K562 (cell line): ENCODE results near the gene NR1H3. TPM values are rescaled to one million over a fixed set of nuclear protein-coding genes. Genes with fewer than 3 reads are reported as not detected.

Experiments used
- ATAC-seq: fragments of 200-7000 bp; cut with Tn5 transposase; 3 replicates; pipeline ENCODE4 v1.9.1; 2020; ENCODE audit warnings: moderate library complexity
- BruUV-seq: library from RNA; stranded (reverse); fragments of 400-500 nt; replicated peaks from 2 replicates; lab custom pipeline; 2021; lab: Mats Ljungman, UMichigan
- CTCF ChIA-PET: fragments of 300-600 bp; formaldehyde crosslinking; extraction: SDS; loops from one replicate; lab custom pipeline; 2021; ENCODE audit warnings: low intra/inter-chr PET ratio; lab: Yijun Ruan, JAX
- POLR2A ChIA-PET: fragments of 300-600, 350-650 bp; sonication (Branson Sonifier 250); formaldehyde crosslinking; extraction: SDS; loops from one replicate; lab custom pipeline; 2021; ENCODE audit warnings: antibody characterized with exemption, inconsistent platforms; lab: Yijun Ruan, JAX
- DNase-seq, 4 experiments: peaks; one replicate each; pipeline versions ENCODE4 v3.0.0 to v3.0.0-alpha.2; 2011 to 2018; ENCODE audit warnings: low spot score in 3 of 4, mixed read lengths in 3 of 4; ENCODE audit errors: extremely low read depth in 1 of 4
- FAIRE-seq: peaks from 2 replicates; lab custom pipeline; 2011; peaks lifted over from hg19 to GRCh38; lab: Jason Lieb, UNC
- H2AFZ ChIP-seq: 2 replicates; pipeline ENCODE4 v1.6.0; 2011; ENCODE audit warnings: low read depth, low read length, control low read depth, inconsistent platforms
- H3K27ac ChIP-seq: fragments of 200-600 bp; 3 replicates; pipeline ENCODE4 v1.8.0; 2011; ENCODE audit warnings: low read depth, mild to moderate bottlenecking, control low read depth, inconsistent platforms, low read length, moderate library complexity, mixed read lengths; ENCODE audit errors: extremely low read depth
- H3K27me3 ChIP-seq, 2 experiments: fragments of 300-600 bp in 1 of 2; 2 replicates in 1 of 2; 3 replicates in 1 of 2; pipeline versions ENCODE4 v1.6.0 to v1.8.0; 2011; ENCODE audit warnings: inconsistent platforms in 2 of 2, low read length in 2 of 2, mild to moderate bottlenecking in 1 of 2, mixed read lengths in 1 of 2, moderate library complexity in 1 of 2; ENCODE audit not compliant: control insufficient read depth in 2 of 2, insufficient read depth in 2 of 2
- H3K36me3 ChIP-seq: fragments of 300-600 bp; 3 replicates; pipeline ENCODE4 v1.8.0; 2011; ENCODE audit warnings: mild to moderate bottlenecking, low read length, inconsistent platforms; ENCODE audit not compliant: control insufficient read depth, insufficient read depth
- H3K4me1 ChIP-seq, 2 experiments: fragments of 200-600 bp in 1 of 2; replicated peaks in 1 of 2; 2 replicates in 1 of 2; 3 replicates in 1 of 2; pipeline versions ENCODE4 v1.5.1 to v1.8.0; 2011; ENCODE audit warnings: inconsistent platforms in 2 of 2, low read length in 2 of 2, mild to moderate bottlenecking in 1 of 2, mixed read lengths in 1 of 2, moderate library complexity in 1 of 2; ENCODE audit not compliant: control insufficient read depth in 2 of 2, insufficient read depth in 2 of 2
- H3K4me2 ChIP-seq: 2 replicates; pipeline ENCODE4 v1.6.1; 2011; ENCODE audit warnings: low read length, control low read depth, inconsistent platforms, mixed read lengths; ENCODE audit not compliant: insufficient read depth
- H3K4me3 ChIP-seq: fragments of 200-600 bp; sonication (generic), shearing (Covaris generic); 2 replicates; pipeline ENCODE4 v1.5.1; 2016; ENCODE audit warnings: control low read depth, inconsistent platforms
- H3K79me2 ChIP-seq: fragments of 200-600 bp; 3 replicates; pipeline ENCODE4 v1.8.0; 2011; ENCODE audit warnings: low read length, inconsistent platforms; ENCODE audit not compliant: control insufficient read depth, insufficient read depth
- H3K9ac ChIP-seq, 2 experiments: 2 replicates each; pipeline versions ENCODE4 v1.6.0 to v1.6.1; 2011; ENCODE audit warnings: low read depth in 2 of 2, low read length in 2 of 2, control low read depth in 1 of 2, inconsistent platforms in 1 of 2, mild to moderate bottlenecking in 1 of 2, mixed read lengths in 1 of 2; ENCODE audit not compliant: insufficient read depth in 1 of 2
- H3K9me1 ChIP-seq: one replicate; pipeline ENCODE4 v1.6.0; 2011; ENCODE audit warnings: inconsistent platforms, mild to moderate bottlenecking, low read length, moderate library complexity; ENCODE audit not compliant: control insufficient read depth, insufficient read depth
- H3K9me3 ChIP-seq: replicated peaks from 2 replicates; pipeline ENCODE4 v1.5.1; 2011; ENCODE audit warnings: low read depth, low read length, inconsistent platforms; ENCODE audit not compliant: control insufficient read depth, insufficient read depth
- H4K20me1 ChIP-seq: replicated peaks from 2 replicates; pipeline ENCODE4 v1.6.1; 2011; ENCODE audit warnings: low read length, inconsistent platforms, mixed read lengths; ENCODE audit not compliant: control insufficient read depth, insufficient read depth
- BRCA1 ChIP-seq, 2 experiments: fragments of 450-650 bp in 1 of 2; sonication (generic) in 1 of 2; formaldehyde crosslinking in 1 of 2; IDR thresholded peaks; 2 replicates each; pipeline versions ENCODE4 v1.5.0 to v1.6.1; 2017 to 2020; ENCODE audit warnings: mild to moderate bottlenecking in 1 of 2, missing genetic modification reagents in 1 of 2
- ETV6 ChIP-seq, 3 experiments: fragments of 150-350 bp in 1 of 3; sonication (generic) in 1 of 3; formaldehyde crosslinking in 1 of 3; IDR thresholded peaks; 2 replicates each; pipeline versions ENCODE4 v1.6.1 to v1.8.0; 2014 to 2022; ENCODE audit warnings: borderline replicate concordance in 2 of 3, low read depth in 2 of 3, antibody characterized with exemption in 1 of 3, low read length in 1 of 3, mild to moderate bottlenecking in 1 of 3, missing genetic modification reagents in 1 of 3
- MBD1 ChIP-seq: fragments of 250-450 bp; sonication (Bioruptor Pico); IDR thresholded peaks from 2 replicates; pipeline ENCODE4 v1.8.0; 2022; ENCODE audit warnings: inconsistent platforms
- RNF2 ChIP-seq: sonication (generic); IDR thresholded peaks from 2 replicates; pipeline ENCODE4 v1.6.1; 2016
- SLC30A9 ChIP-seq: fragments of 250-450 bp; sonication (Bioruptor Pico); IDR thresholded peaks from 2 replicates; pipeline ENCODE4 v1.8.0; 2022; ENCODE audit warnings: mild to moderate bottlenecking, moderate library complexity
- SOX6 ChIP-seq: fragments of 450-650 bp; IDR thresholded peaks from 2 replicates; pipeline ENCODE4 v1.6.1; 2014; ENCODE audit warnings: mild to moderate bottlenecking
- STAG1 ChIP-seq: sonication (generic); formaldehyde crosslinking; IDR thresholded peaks from 2 replicates; pipeline ENCODE4 v1.5.0; 2020; ENCODE audit warnings: missing genetic modification reagents, borderline replicate concordance
- ZHX1 ChIP-seq: fragments of 150-350 bp; conservative IDR thresholded peaks from 2 replicates; pipeline ENCODE4 v1.6.1; 2014; ENCODE audit warnings: low read length
- WGBS: fragments of 100-300 bp; shearing (Covaris generic); methylation state at CpG from one replicate; pipeline ENCODE4 v1.1.6; 2016; ENCODE audit warnings: low coverage, mixed read lengths; ENCODE audit not compliant: insufficient coverage; ENCODE audit errors: missing lambda C conversion rate; 5-methylcytosine and 5-hydroxymethylcytosine counted together
- in situ Hi-C: fragments of 300-500 bp; cut with MboI; formaldehyde crosslinking; loops from 4 replicates; pipeline ENCODE4 v1.15.0; 2018; ENCODE audit warnings: inconsistent platforms, mixed read lengths
- intact Hi-C: fragments of 100-400 bp; cut with micrococcal nuclease; formaldehyde crosslinking; loops from 2 replicates; pipeline ENCODE4 v1.14.2; 2022
- polyA plus RNA-seq, 8 experiments: library from polyadenylated mRNA; depleted of rRNA in 4 of 8; stranded (reverse) in 5 of 8; unstranded in 3 of 8; fragments of >200 nt; fragmentation: Nextera tagmentation in 2 of 8; fragmentation: Illumina TruSeq in 1 of 8; extraction: Ambion mirVana in 2 of 8; extraction: Trizol in 1 of 8; gene quantifications; 2 replicates each; pipeline versions ENCODE4 v1.2.1 to v1.2.3, GENCODE V29; 2011 to 2014; ENCODE audit warnings: inconsistent platforms in 1 of 8, missing spikeins in 1 of 8
- total RNA-seq, 7 experiments: library from RNA; depleted of rRNA in 6 of 7; stranded (reverse); fragments of >200 nt in 6 of 7; fragmentation: Illumina TruSeq in 2 of 7; extraction: Trizol in 2 of 7; gene quantifications; 2 replicates each; pipeline versions ENCODE4 v1.2.1 to v1.2.3, GENCODE V29; 2011 to 2021; ENCODE audit warnings: low replicate concordance in 1 of 7

Gene NR1H3
- total and polyA plus RNA-seq, 9 of the 15 experiments (the other 6 are each of a cell fraction or from before 2014, with no cell fraction given) = 8.2 to 26.0 (median 11.9) TPM

GRCh38 chr11:47302853-47303252 is 45.1 kb downstream of the NR1H3 start:
- no TSS peak for BruUV-seq
- FAIRE-seq = no peak
- Histone ChIP-seq H3K27me3 (no peaks in the 10 kb centered on the region), H3K36me3 (peaks cover 87% of the 10 kb centered on the region; the same call in 2 of the 3 replicates), H2AFZ (no peak overlapping the region), H3K27ac (no peak overlapping the region), H3K4me2 (no peak overlapping the region), H3K9me3 (no peaks in the 10 kb centered on the region), H3K4me3 (no peak overlapping the region), H4K20me1 (no peaks in the 10 kb centered on the region), H3K79me2 (no peaks in the 10 kb centered on the region; the same call in 2 of the 3 replicates), H3K9me1 (no peaks in the 10 kb centered on the region), H3K4me1 (no peaks in the 10 kb centered on the region), H3K9ac (no peak overlapping the region)
- no peak for TF ChIP-seq SLC30A9 (CRISPR knock-in tag)
- TF ChIP-seq ZHX1 = no peak
- no peak for TF ChIP-seq BRCA1 (IDR thresholded peaks at IDR 0.05)
- no peak for TF ChIP-seq BRCA1 (CRISPR knock-in tag; IDR thresholded peaks at IDR 0.05)
- no peak for TF ChIP-seq SOX6
- no peak for TF ChIP-seq STAG1 (CRISPR knock-in tag)
- no peak for TF ChIP-seq ETV6 (IDR thresholded peaks at IDR 0.05; ENCODE audit: borderline replicate concordance in 1 of 2, low read depth in 2 of 2, low read length in 1 of 2)
- TF ChIP-seq ETV6 (CRISPR knock-in tag; IDR thresholded peaks at IDR 0.05; ENCODE audit: borderline replicate concordance) = no peak
- TF ChIP-seq MBD1 (CRISPR knock-in tag) = no peak
- no peak for TF ChIP-seq RNF2
- POLR2A ChIA-PET = no interaction called here
- intact Hi-C loops (no loop called here), in situ Hi-C loops (no loop called here)
- 100% methylated on average over 1 of the region's 1 CpG for WGBS
- DNase-seq = no peak
- CTCF ChIA-PET = no interaction called here
- no peak for ATAC-seq
